GM12872 (cell line): ENCODE results near the gene FOSL2.

ENCODE experiments used
- TF ChIP-seq, protein P1 (sequence below): IDR thresholded peaks from 3 replicates; pipeline ENCODE4 v1.5.1; 2011; ENCODE audit warnings: low read depth, mild to moderate bottlenecking, low read length, moderate library complexity; ENCODE audit not compliant: insufficient read depth

FOSL2 gene

DNA sequence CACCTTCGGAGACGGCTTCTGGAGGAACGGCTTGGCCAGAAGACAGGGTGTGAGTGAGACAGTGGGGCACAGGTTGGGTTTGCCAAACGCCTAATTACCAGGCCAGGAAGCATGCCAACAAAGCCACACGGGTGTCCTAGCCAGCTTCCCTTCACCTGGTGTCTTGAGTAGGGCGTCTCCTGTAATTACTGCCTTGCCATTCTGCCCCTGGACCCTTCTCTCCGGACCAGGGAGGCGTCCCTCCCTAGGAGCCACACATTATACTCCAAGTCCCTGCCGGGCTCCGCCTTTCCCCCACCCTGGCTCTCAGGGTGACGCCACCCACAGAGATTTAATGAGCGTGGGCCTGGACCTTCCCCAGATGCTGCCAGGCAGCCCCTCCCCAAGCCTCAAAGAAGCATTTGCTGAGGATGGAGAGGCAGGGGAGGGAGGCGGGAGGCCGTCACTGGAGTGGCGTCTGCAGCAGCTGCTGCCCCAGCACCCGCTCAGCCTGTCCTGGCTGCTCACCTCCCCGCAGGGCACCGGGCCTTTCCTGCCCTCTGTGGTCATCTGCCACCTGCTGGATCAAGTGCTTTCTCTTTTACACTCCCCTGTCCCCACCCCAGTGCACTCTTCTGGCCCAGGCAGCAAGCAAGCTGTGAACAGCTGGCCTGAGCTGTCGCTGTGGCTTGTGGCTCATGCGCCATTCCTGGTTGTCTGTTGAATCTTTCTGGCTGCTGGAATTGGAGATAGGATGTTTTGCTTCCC, 20.7 kb downstream of the FOSL2 start:
- TF ChIP-seq, protein P1, sequence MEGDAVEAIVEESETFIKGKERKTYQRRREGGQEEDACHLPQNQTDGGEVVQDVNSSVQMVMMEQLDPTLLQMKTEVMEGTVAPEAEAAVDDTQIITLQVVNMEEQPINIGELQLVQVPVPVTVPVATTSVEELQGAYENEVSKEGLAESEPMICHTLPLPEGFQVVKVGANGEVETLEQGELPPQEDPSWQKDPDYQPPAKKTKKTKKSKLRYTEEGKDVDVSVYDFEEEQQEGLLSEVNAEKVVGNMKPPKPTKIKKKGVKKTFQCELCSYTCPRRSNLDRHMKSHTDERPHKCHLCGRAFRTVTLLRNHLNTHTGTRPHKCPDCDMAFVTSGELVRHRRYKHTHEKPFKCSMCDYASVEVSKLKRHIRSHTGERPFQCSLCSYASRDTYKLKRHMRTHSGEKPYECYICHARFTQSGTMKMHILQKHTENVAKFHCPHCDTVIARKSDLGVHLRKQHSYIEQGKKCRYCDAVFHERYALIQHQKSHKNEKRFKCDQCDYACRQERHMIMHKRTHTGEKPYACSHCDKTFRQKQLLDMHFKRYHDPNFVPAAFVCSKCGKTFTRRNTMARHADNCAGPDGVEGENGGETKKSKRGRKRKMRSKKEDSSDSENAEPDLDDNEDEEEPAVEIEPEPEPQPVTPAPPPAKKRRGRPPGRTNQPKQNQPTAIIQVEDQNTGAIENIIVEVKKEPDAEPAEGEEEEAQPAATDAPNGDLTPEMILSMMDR = no peak

DNA sequence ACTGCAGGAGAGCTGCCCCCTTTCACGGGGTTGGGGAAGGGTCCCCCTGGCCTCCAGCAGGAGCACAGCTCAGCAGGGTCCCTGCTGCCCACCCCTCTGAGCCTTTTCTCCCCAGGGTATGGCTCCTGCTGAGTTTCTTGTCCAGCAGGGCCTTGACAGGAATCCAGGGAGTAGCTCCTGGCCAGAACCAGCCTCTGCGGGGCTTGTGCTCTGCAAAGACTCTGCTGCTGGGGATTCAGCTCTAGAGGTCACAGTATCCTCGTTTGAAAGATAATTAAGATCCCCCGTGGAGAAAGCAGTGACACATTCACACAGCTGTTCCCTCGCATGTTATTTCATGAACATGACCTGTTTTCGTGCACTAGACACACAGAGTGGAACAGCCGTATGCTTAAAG, 21.2 kb downstream of the FOSL2 start:
- TF ChIP-seq, protein P1 = no peak

DNA sequence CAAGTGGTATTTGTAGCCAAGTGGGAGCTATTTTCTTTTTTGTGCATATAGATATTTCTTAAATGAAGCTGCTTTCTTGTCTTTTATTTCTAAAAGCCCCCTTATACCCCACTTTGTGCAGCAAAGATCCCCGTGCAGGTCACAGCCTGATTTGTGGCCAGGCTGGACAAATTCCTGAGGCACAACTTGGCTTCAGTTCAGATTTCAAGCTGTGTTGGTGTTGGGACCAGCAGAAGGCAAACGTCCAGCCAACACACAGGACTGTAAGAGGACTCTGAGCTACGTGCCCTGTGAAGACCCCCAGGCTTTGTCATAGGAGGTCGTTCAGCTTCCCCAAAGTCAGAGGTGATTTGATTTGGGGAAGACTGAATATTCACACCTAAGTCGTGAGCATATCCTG, 21.9 kb downstream of the FOSL2 start:
- TF ChIP-seq, protein P1 = no peak

DNA sequence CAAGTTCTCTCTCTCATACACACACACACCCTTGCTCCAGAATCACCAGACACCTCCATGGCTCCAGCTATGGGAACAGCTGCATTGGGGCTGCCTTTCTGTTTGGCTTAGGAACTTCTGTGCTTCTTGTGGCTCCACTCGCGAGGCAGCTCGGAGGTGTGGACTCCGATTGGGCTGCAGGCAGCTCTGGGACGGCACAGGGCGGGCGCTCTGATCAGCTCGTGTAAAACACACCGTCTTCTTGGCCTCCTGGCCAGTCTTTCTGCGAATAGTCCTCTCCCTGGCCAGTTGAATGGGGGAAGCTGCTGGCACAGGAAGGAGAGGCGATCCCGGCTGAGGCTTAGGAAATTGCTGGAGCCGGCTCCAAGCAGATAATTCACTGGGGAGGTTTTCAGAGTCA, 22.4 kb downstream of the FOSL2 start:
- TF ChIP-seq, protein P1 = no peak

DNA sequence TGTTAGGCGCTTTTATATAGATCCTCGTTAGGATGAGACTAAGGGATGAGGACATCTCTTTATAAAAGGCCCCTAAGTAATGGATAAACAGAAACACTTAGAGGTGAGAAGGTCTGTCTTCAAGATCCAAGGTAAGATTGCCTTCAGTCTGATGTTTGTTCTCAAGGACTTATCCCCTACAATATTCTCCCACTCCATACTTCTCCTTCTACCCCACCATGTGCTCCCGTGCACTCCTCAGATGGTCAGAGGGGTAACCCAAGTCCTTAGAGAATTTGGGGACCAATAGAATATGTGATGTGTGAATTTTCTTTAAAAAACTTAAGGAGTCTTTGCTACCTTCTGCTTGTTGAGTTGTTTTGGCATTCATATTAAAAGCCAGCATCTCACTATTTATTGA, 23.1 kb downstream of the FOSL2 start:
- TF ChIP-seq, protein P1 = no peak

DNA sequence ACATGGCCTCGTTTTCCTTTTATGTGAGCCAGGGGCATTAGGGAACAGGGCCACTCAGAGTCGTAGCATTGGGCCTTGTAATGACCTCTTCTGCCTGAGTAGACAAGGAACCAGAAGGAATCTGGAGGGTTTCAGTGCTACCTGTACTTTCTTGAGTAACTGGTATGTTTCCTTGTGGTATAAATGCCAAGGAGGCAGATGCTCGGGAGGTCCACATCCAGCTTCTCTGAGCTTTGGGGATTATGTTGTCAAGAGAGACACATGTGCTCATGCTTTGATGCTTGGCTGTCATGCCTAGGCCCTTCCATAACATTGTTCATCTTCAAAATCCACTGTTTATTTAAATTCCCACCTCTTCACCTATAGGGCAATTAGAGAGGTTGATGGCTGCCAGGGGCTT, 26.3 kb downstream of the FOSL2 start:
- TF ChIP-seq, protein P1 = no peak

DNA sequence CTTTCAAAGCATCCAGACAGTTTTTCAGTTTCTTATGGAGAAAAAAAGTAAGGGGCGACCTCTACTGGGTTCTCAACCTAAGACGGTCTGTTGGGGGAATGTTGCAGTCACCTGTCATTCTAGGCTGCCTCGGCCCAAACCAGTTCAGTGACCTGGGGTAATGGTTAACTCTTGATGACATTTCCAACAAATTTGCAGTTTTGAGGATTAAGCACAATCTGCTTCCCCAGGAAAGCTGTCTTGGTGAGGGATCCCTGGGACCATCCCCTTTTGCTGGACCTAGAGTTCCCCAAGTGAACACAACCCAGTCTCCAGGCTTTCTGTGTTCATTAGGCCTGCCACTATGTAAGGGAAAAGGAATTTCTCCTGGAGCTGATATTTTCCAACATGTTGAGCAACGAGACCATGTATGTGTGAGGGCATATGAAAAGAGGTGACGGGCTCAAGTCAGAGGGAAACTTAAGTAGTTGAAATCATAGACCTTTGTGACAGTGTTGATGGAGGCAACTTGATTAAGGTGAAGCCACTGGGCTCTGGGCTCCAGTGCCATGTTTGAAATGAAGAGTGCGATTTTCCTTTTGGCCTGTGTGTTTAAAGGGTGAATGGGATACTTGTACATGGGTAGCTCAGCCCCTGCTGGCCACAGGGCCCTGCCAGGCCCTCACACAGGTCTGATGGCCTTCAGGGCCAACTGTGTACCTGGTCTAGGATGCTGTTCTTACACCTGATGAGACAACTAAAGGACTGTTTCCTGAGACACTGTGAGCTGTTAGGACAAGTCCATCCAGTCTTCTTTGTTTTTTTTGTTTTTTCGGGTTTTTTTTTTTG, 27.0 kb downstream of the FOSL2 start:
- TF ChIP-seq, protein P1 = peak; percentile 41; the same call in 1 of the 3 replicates
